ENCODE measurements around the gene GSTA1.
"Not testable (repeated sequence)": the region's sequence is repeated elsewhere in the genome, so short reads cannot be mapped to it uniquely, and the experiment has no call there.

GSTA1 gene

DNA sequence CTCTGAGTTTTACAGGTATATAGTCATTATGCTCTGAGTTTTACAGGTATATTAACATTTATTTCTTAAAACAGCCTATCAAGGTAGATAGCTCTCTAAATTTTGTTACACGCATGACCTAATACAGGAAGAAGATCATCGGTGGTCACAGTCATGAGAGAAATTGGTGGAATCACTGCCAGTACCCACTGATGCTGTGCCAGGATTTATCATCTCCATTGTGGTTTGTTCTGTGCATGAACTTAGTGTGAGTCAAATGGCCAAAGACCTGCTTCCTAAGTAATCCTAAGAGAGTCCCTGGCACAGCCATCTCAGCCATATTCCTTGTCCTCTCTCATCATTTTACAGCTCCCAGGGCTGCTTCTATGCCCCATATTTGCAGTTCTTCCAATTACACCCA is 50.5 kb downstream of the GSTA1 start:
- FAIRE-seq, result not testable (repeated sequence)

- FAIRE-seq, result no peak
These were observed 51.3 kb downstream of the GSTA1 start for GRCh38 chr6:52752310-52752709.

DNA sequence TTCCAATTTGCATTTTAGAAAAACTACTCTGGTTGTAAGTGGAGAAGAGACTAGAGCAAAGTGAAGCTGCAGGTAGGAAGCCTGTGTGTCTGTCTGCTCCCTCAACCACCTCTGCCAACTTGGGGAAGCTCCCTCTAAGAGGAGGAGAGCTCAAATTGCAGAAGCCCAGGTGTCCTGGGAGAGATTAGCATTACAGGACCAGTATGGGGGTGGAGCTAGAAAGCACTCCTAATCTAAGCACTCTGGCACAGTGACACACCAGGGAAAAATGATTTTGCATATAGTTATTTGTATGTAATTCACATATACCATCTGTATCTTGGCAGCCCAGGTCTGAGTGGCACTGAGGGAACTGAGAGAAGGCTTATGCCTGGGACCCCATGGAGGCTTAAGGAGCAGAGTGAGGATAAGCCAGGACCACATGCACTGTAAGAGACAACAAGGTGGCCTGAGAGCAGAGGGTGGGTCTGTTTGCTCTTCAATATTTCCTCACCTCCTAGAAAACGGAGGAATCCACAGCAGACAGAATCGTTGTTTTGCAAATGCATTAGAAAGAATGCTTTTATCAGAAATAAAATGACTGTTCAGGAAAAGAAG is 54.0 kb downstream of the GSTA1 start:
- FAIRE-seq, result no peak

GRCh38 chr6:52747301-52747700 is 56.3 kb downstream of the GSTA1 start:
- not testable (repeated sequence) for FAIRE-seq

GRCh38 chr6:52746213-52746612 is 57.4 kb downstream of the GSTA1 start:
- no peak for FAIRE-seq

GRCh38 chr6:52745764-52746201 is 57.8 kb downstream of the GSTA1 start:
- no peak for FAIRE-seq

DNA sequence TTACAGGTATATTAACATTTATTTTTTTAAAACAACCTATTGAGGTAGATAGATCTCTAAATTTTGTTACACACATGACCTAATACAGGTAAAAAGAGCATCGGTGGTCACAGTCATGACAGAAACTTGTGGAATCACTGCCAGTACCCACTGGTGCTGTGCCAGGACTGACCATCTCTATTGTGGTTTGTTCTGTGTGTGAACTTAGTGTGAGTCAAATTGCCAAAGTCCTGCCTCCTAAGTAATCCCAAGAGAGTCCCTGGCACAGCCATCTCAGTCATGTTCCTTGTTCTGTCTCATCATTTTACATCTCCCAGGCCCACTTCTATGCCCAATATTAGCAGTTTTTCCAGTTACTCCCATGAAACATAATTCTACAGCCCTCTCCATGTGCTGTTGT is 61.7 kb downstream of the GSTA1 start:
- no peak for FAIRE-seq
